Pancreas (tissue), 10 donors: ENCODE measurements around the gene LGALS3. TPM values are rescaled to one million over a fixed set of nuclear protein-coding genes. Genes with fewer than 3 reads are reported as not detected.
A peak's percentile ranks its signal among the peaks of the same experiment; 100 is the strongest.

Experiments
- ATAC-seq, 4 donors: fragments of 200-7000 bp; cut with Tn5 transposase; one replicate each; pipeline versions ENCODE4 v1.8.0 to v1.9.1; 2020; ENCODE audit warnings: mild to moderate bottlenecking in 4 of 4, moderate library complexity in 4 of 4
- DNase-seq, 6 donors: peaks; one replicate each; pipeline ENCODE4 v3.0.0-alpha.2; 2020
- FAIRE-seq: peaks from 2 replicates; lab custom pipeline; 2012; peaks lifted over from hg19 to GRCh38; lab: Jason Lieb, UNC
- H3K27ac ChIP-seq, 4 donors: fragments of 200-600 bp; sonication (generic); 1 replicate in 3 of 4; 2 replicates in 1 of 4; pipeline versions ENCODE4 v1.5.0 to v1.8.0; 2020
- H3K27me3 ChIP-seq, 4 donors: fragments of 200-600 bp; one replicate each; pipeline ENCODE4 v1.8.0; 2021
- H3K36me3 ChIP-seq, 3 donors: fragments of 200-600 bp; sonication (generic) in 1 of 3; one replicate each; pipeline versions ENCODE4 v1.5.0 to v1.8.0; 2020 to 2021
- H3K4me1 ChIP-seq, 3 donors: fragments of 200-600 bp; one replicate each; pipeline ENCODE4 v1.8.0; 2021
- H3K4me3 ChIP-seq, 4 donors: fragments of 200-600 bp; sonication (generic) in 2 of 4; one replicate each; pipeline versions ENCODE4 v1.5.0 to v1.8.0; 2020 to 2021
- H3K9me3 ChIP-seq, 4 donors: fragments of 200-600 bp; one replicate each; pipeline ENCODE4 v1.8.0; 2021
- WGBS, 2 donors: extraction: QIAGEN DNeasy Blood & Tissue Kit; methylation state at CpG; one replicate each; pipeline ENCODE4 v1.1.7; 2013; 5-methylcytosine and 5-hydroxymethylcytosine counted together
- intact Hi-C, 3 donors: fragments of 100-400 bp; cut with DNase I; formaldehyde crosslinking; loops; one replicate each; pipeline versions ENCODE4 v1.11.1 to v1.14.2; 2022
- polyA plus RNA-seq, 2 donors: library from polyadenylated mRNA; stranded (reverse); fragments of 200-250 nt; gene quantifications; one replicate each; pipeline ENCODE4 v1.2.3, GENCODE V29; 2013
- total RNA-seq, 6 donors: library from RNA; stranded (reverse); fragmentation: NEBNext Ultra II Directional in 4 of 6; extraction: Animal tissue kit (Norgen Biotek cat#: 25700) in 4 of 6; gene quantifications; one replicate each; pipeline versions ENCODE4 v1.2.1 to v1.2.4, GENCODE V29; 2021 to 2023
- TF ChIP-seq, protein P1 (sequence below), 4 donors: fragments of 200-600 bp; sonication (generic) in 3 of 4; IDR thresholded peaks; one replicate each; pipeline versions ENCODE4 v1.5.0 to v1.8.0; 2021; ENCODE audit warnings: antibody characterized with exemption in 4 of 4
- donor health status: healthy with polysubstance abuse.
- donor health status: DM: no; HTN: no; CAD: no; lungs with moderate emphysema.
- donor health status: DM: no; HTN: no; CAD: no.
- donor health status: control.
- donor health status: control.
- donor health status: Bipolar disorder and iron deficiency.
- donor health status: DM: yes; HTN: yes; CAD: no.
- donor health status: DM: no; HTN: no; CAD: no.
- donor health status: DM: no; HTN: no; CAD: no.
- donor health status: DM: yes; HTN: yes; CAD: no.

The LGALS3 gene
- total and polyA plus RNA-seq, 8 donors = 22.6 to 77.8 (median 50.0) TPM

DNA sequence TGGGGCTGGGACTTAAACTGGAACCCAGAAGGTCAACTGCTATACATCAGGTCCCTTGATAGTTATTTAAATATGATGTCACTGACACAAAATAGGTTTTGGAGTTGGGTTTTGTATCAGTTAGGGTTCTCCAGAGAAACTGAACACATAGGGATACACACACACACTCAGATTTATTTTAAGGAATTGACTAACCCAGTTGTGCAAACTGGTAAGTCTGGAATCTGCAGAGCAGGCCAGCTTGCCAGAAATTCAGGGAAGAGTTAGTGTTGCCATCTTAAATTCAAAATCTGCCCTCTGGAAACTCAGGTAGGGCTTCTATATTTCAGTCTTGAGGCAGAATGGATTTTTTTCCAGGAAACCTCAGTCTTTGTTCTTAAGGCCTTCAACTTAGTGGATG, 40.7 kb upstream of the LGALS3 start:
- intact Hi-C loops = loop anchor here in 1 of 3 donors (5.0 kb wide), 1 partner anchor 79 kb away; no protein-coding TSS in a partner anchor
- no peak overlapping the region for H3K27ac ChIP-seq

DNA sequence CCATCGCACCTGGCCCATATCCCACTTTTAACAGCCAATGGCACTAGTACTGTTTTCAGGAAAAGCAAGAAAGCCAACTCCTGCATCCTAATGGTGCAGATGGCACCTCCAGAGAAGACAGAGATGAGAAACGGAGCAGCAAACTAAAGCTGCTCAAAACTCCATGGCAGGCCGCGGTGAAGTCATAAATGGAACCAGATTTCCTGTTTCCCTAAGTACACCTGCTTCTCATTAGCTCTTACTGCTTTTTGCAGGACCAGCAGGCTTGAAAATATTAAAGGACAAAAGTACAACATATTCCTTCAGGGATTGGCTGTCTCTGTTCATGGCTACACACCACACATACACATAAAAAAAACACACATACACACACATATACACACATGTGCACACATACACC, 36.7 kb upstream of the LGALS3 start:
- no peak for DNase-seq
- intact Hi-C loops = loop anchor here in 2 of 3 donors (5.0 kb wide), 2 partner anchors 65 to 70 kb away; no protein-coding TSS in a partner anchor

More for the DNA sequence above, 40.7 kb upstream of the LGALS3 start:
- ATAC-seq (no peak), DNase-seq (no peak), FAIRE-seq (no peak)
- Histone ChIP-seq H3K9me3 (no peaks in the 10 kb centered on the region), H3K27me3 (no peaks in the 10 kb centered on the region), H3K4me3 (no peak overlapping the region), H3K36me3 (no peaks in the 10 kb centered on the region), H3K4me1 (peaks cover 0 to 12% (median 0%) of the 10 kb centered on the region in 3 donors)
- TF ChIP-seq, protein P1, sequence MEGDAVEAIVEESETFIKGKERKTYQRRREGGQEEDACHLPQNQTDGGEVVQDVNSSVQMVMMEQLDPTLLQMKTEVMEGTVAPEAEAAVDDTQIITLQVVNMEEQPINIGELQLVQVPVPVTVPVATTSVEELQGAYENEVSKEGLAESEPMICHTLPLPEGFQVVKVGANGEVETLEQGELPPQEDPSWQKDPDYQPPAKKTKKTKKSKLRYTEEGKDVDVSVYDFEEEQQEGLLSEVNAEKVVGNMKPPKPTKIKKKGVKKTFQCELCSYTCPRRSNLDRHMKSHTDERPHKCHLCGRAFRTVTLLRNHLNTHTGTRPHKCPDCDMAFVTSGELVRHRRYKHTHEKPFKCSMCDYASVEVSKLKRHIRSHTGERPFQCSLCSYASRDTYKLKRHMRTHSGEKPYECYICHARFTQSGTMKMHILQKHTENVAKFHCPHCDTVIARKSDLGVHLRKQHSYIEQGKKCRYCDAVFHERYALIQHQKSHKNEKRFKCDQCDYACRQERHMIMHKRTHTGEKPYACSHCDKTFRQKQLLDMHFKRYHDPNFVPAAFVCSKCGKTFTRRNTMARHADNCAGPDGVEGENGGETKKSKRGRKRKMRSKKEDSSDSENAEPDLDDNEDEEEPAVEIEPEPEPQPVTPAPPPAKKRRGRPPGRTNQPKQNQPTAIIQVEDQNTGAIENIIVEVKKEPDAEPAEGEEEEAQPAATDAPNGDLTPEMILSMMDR (IDR thresholded peaks at IDR 0.05) = no peak

DNA sequence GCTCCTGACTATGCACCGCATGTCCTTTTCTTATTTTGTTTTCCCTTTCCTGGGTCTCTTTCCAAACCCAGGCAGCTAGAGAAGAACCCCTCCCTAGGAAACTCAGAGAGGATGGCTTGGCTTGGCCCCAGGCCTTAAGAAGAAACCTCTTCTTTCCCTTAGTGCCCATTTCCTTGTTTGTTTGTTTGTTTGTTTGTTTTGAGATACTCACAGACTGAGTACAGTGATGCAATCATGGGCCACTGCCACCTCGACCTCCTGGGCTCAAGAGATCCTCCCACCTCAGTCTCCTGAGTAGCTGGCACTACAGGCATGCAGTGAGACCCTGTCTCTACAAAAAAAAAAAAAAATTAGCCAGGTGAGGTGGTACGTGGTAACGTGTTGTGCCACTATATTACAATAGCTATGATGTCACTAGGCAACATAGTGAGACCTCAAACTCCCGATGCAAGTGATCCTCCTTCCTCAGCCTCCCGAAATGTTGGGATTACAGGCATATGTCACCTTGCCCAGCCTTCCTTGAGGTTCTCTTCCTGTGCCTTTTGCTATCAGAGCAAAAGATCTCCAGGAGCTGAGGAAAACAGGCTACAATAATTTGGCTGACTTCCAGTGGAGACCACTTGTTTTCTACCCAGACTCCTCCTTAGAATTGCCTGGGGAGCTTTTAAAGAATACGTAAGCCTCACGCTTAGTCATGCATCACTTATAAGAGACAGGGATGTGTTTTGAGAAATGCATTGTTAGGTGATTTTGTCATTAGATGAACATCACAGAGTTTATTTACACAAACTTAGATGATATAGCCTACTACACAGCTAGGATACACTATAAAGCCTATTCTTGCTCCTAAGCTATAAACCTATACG, 34.5 kb upstream of the LGALS3 start:
- H3K36me3 ChIP-seq = no peaks in the 10 kb centered on the region
- ATAC-seq (no peak), FAIRE-seq (no peak), DNase-seq (no peak)
- no peaks in the 10 kb centered on the region for H3K27me3 ChIP-seq
- H3K4me1 ChIP-seq = peaks cover 0 to 4% (median 0%) of the 10 kb centered on the region in 3 donors
- H3K9me3 ChIP-seq = no peaks in the 10 kb centered on the region
- WGBS, 2 donors = 76 to 77% methylated on average over 9 of the region's 9 CpGs
- H3K27ac ChIP-seq = no peak overlapping the region
- intact Hi-C loops = loop anchor here in 2 of 3 donors (5.0 kb wide), 2 partner anchors 63 to 68 kb away; no protein-coding TSS in a partner anchor
- TF ChIP-seq, protein P1 (IDR thresholded peaks at IDR 0.05) = no peak
- H3K4me3 ChIP-seq = no peak overlapping the region

More for the DNA sequence above, 36.7 kb upstream of the LGALS3 start:
- no peaks in the 10 kb centered on the region for H3K36me3 ChIP-seq
- H3K9me3 ChIP-seq = no peaks in the 10 kb centered on the region
- H3K27ac ChIP-seq = no peak overlapping the region
- ATAC-seq = no peak
- H3K4me3 ChIP-seq = no peak overlapping the region
- 69 to 79% methylated on average over 4 of the region's 4 CpGs for WGBS, 2 donors
- TF ChIP-seq, protein P1 (IDR thresholded peaks at IDR 0.05) = no peak
- no peak for FAIRE-seq
- H3K4me1 ChIP-seq = no peaks in the 10 kb centered on the region
- H3K27me3 ChIP-seq = no peaks in the 10 kb centered on the region

DNA sequence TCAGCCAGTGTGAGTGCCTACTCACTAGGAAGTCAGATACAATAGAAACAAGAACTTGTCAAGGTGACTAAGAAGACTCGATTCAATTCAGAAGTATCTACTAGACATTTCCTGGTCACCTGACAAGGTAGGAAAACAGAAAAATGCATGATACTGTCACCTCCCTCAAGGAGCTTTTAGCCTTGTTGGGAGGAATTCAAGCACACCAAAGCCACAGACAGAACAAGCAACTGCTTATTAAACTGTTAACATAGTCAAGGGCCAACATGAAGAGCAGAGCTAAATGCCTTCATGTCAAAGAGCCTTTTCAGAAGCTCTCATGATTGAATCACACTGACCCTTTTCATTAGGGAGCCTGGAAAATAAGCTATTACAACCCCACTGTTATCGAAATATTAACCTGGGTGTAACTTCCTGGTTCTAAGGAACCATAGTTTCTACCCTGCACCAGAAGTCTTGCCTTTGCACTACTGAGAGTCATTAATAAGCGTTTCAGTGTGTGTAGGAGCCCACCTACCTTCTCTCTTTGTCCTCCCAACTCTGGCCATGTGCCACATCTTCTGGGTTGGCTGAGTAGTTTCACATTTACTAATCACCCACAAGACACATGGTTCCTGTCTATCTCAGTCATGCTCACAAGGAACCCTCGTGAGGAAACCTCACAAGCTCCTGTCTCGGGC, 31.0 kb upstream of the LGALS3 start:
- H3K27ac ChIP-seq = peak overlapping the region in 2 of 4 donors; percentile 15 to 17
- FAIRE-seq = no peak
- intact Hi-C loops = no loop called here
- TF ChIP-seq, protein P1 (IDR thresholded peaks at IDR 0.05) = no peak
- 66 to 69% methylated on average over 5 of the region's 5 CpGs for WGBS, 2 donors
- H3K27me3 ChIP-seq = no peaks in the 10 kb centered on the region
- H3K4me1 ChIP-seq = peaks cover 10 to 23% (median 16%) of the 10 kb centered on the region in 3 donors
- peak in 1 of 4 donors; percentile 3 for ATAC-seq
- DNase-seq = peak in 1 of 6 donors; percentile 50
- no peaks in the 10 kb centered on the region for H3K36me3 ChIP-seq
- no peak overlapping the region for H3K4me3 ChIP-seq
- no peaks in the 10 kb centered on the region for H3K9me3 ChIP-seq
